HG03159 (cell line): Measurements from ENCODE around the gene ZNF324B.
"Not testable (repeated sequence)": the region's sequence is repeated elsewhere in the genome, so short reads cannot be mapped to it uniquely, and the experiment has no call there.

Source experiments
- ATAC-seq: cut with Tn5 transposase; IDR thresholded peaks from one replicate; pipeline ENCODE4 v1.9.1; 2021; ENCODE audit warnings: mild to moderate bottlenecking, moderate library complexity; ENCODE audit not compliant: unreplicated experiment

ZNF324B gene

DNA sequence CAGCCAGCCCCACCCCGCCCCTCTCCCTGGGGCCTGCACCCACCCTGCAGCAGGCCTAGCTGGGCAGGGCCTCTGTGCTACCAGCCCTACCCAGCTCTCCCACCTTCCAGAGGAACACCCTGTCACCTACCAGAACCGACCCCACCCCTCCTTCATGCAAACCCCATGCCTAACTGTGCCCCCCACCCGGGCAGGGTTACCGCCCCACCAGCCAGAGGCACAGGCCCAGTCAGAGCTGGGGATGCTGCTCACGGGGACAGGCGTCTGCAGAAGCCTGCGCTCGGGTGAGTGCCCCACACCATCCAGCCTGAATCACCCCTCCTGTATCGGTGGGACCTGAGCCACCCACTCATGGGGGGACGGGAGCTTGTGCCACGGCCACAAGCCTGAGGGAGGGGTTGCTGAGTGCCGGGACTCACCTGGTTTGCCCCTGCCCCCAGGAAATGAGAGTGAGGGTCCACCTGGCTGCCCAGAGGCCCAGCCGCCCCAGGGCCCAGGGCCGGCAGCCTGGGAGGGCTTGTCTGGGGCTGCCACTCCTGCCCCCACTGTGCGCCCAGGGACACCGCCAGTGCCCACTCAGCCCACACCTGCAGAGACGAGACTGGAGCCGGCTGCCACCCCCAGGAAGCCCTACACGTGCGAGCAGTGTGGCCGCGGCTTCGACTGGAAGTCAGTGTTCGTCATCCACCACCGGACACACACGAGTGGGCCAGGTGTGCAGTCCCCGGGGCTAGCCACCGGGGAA lies 28.5 kb downstream of the ZNF324B start:
- no peak for ATAC-seq

- no peak for ATAC-seq
Observed at GRCh38 chr19:58480481-58480830, 29.0 kb downstream of the ZNF324B start.

- ATAC-seq: no peak
Observed at GRCh38 chr19:58480831-58481230, 29.4 kb downstream of the ZNF324B start.

DNA sequence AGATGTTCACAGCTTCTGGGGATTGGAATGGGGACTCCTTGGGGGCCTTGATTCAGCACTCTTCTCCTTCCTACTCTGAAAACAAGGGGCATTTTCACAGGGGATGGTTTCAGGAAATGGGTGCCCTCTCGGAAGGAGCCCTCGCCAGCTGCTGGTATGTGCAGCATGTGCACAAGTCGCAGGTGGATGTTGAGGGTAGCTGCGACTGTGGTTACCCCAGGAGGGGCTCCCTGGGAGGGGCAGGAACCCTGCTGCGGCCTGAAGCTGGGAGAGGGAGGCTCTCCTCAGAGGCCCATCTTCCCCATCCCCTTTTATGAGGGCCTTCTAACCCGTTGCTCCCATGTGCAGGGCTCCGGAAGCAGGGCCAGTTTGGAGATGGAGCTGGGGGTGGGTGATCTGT lies 30.9 kb downstream of the ZNF324B start:
- no peak for ATAC-seq

- ATAC-seq: no peak
Observed at GRCh38 chr19:58483776-58484175, 32.4 kb downstream of the ZNF324B start.

GRCh38 chr19:58484349-58484748 lies 32.9 kb downstream of the ZNF324B start:
- not testable (repeated sequence) for ATAC-seq

DNA sequence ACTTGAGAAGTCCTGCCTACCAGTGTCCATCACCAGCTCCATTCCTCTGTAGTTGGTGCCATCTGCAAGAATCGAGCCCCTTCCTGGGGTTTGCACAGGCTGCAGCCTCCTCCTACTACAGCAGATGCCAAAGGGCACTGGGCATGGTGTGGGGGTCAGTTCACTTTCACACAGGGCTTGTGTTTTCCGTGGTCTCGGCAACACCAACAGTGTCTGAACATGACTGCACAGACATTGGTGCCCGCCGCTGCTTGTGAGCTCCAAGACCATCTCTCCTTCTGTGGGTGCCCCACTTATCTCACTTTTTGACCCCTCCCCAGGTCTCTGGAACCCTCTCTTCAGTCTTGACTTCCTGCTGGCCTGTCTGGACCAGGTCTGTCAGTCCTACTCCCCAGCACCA lies 40.0 kb downstream of the ZNF324B start:
- no peak for ATAC-seq

GRCh38 chr19:58492265-58492664 lies 40.8 kb downstream of the ZNF324B start:
- ATAC-seq: no peak

- ATAC-seq: no peak
Observed at GRCh38 chr19:58497634-58498170, 46.3 kb downstream of the ZNF324B start.

DNA sequence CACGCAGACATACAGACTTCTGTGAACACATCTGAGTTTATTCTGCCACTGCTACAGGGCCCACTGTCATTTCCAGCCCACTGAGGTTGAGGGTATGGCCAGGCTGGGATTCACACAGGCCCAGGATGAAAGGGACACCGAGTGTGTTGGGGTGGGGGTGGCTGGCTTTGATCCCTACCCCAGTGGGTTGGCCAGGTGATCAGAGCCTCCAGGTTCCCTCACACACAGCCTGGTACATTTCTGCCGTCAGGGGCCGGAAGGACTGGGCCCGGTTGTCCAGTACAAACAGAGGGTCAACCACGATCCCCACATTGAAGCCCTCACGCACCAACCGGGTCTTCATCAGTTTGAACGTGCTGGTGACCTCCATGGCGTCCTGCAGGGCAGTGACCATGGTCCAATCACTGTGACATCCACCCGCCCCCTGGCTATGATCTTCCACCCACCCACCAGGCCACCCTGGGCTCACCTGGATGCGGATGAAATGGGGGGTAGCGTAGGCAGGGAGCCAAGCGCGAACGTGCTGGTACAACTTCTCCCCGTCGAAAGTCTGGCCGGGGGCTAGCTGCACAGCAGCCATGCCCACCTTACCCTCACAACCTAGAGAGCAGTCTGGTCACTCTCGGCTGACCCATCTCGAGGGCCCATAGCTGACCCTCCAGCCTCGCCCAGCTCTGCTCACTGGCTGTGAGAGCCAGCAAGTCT lies 47.0 kb downstream of the ZNF324B start:
- ATAC-seq: no peak

GRCh38 chr19:58499021-58499927 lies 47.9 kb downstream of the ZNF324B start:
- ATAC-seq: peak; percentile 93

- no peak for ATAC-seq
Observed at GRCh38 chr19:58500242-58500641, 48.8 kb downstream of the ZNF324B start.
